Stimulated activated CD4-positive, alpha-beta T cell treated with anti-CD3 and anti-CD28 coated beads, Interleukin-15, amount 100 ng/mL, for 24 hours (primary cell): ENCODE data around the gene SIN3A.
A peak's percentile ranks its signal among the peaks of the same experiment; 100 is the strongest.
"Not testable (repeated sequence)": the region's sequence is repeated elsewhere in the genome, so short reads cannot be mapped to it uniquely, and the experiment has no call there.

ENCODE experiments used
- DNase-seq: peaks from one replicate; pipeline ENCODE4 v3.0.0-alpha.2; 2020

Gene SIN3A

DNA sequence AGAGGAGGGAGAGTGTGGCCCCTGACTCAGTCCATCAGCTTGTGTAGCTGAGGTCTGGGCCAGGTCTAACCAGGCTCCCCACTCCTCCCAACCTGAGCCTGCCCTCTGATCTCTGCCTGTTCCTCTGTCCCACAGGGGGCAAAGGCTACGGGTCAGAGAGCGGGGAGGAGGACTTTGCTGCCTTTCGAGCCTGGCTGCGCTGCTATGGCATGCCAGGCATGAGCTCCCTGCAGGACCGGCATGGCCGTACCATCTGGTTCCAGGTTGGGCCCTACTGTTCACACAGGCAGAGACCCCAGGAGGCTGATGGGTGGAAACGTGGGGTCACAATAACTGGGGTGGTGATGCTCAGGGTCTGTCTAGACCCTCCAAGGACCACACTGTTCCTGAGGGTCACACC lies 97.9 kb downstream of the SIN3A start:
- no peak for DNase-seq

DNA sequence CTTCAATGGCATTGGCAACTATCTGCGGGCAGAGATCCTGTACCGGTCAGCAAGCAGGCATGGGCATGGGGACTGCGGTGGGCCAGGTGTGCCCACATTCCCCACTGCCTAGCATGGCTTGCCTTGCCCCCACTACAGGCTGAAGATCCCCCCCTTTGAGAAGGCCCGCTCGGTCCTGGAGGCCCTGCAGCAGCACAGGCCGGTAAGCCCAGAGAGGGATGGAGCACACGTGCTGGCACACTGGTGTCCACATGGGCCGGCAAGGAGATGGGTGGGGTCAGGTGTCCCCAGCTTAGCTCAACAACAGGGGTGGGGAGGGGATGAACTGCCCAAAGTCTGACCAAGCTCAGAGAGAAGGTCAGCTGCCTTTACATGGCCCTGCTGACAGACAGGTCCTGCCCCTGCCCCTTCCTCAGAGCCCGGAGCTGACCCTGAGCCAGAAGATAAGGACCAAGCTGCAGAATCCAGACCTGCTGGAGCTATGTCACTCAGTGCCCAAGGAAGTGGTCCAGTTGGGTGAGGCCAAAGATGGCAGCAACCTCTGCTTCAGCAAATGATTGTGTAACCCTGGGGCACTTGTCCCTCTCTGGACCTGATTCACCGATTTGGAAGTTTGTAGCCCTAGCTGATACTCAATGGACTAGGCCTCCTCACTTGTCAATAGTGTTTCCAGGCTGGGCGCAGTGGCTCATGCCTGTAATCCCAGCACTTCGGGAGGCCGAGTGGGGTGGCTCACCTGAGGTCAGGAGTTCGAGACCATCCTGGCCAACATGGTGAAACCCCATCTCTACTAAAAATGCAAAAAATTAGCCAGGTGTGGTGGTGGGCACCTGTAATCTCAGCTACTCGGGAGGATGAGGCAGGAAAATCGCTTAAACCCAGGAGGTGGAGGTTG lies 99.1 kb downstream of the SIN3A start:
- no peak for DNase-seq

DNA sequence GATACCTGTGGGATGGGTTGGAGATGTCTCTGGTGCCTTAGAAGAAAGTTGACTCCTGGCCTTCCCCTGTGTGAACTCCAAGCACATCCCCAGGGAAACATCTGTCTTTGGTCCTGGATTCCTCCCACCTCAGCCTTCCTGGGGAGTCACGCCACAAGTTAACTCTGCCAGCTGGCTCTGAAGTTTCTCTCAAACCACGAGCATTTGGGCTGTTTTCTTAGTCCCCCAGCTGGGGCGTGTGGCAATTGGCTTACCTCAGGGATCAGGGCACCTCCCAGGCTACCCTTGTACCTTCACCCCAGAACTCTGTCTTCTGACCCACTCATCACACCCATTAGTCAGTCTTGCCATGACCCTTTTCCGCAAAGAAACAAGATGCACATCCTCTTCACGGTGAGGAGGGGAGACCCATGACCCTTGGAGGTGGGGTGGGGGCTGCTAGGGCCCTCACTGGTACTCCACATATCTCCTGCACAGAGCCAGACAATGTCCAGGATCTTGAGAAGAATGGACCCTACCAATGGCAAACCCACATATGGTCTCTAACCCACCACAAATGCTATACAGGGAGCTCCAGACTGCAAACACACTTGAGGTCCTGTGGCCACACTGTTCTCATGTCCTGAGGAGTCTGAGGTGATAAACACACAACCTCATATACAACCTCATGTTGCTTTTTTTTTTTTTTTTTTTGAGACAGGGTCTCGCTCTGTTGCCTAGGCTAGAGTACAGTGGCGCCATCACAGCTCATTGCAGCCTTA lies 100.7 kb downstream of the SIN3A start:
- DNase-seq: peak; percentile 21

DNA sequence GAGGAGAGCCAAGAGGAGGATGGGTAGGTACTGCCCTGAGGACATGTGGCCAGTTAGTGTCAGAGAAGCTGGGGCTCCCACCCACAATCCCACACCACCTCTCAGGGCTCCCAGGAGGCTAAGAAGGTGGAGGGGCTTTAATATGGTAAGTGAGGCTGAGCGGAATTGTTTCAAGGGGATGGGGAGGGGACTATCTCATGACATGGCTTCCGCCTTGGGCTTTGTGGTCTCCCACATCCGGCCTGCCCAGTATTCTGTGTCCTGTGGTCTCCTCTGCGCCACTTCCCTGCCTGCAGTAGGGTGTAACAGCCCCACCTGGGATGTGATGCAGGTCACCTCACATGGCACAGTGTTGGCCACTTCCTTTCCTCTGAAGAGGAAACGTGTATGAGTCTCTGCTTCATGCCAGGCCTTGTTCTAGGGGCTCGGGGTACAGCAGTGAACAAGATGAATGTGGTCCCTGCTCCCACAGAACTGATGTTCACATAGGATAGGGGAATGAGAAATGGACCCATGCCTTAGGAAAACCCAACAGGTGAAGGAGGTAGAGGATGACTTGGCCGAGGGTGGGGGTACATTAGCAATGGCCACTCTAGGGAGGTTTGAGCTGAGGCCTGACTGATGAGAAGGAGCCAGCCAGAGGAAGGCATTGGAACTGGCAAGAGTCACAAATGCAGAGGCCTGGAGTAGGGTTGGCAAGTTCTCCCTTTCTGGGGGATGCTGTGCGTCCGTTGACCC lies 101.5 kb downstream of the SIN3A start:
- DNase-seq: peak; percentile 80

DNA sequence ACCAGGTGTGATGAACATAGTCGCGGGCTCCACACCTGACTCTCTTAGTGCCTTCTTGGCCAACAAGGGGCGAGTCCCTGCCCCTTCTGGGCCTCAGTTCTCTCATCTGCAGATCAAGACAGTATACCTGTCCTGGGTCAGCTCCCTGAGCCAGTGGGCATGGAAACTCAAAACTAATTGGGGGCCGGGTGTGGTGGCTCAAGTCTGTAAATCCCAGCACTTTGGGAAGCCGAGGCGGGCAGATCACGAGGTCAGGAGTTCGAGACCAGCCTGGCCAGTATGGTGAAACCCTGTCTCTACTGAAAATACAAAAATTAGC lies 102.2 kb downstream of the SIN3A start:
- not testable (repeated sequence) for DNase-seq

DNA sequence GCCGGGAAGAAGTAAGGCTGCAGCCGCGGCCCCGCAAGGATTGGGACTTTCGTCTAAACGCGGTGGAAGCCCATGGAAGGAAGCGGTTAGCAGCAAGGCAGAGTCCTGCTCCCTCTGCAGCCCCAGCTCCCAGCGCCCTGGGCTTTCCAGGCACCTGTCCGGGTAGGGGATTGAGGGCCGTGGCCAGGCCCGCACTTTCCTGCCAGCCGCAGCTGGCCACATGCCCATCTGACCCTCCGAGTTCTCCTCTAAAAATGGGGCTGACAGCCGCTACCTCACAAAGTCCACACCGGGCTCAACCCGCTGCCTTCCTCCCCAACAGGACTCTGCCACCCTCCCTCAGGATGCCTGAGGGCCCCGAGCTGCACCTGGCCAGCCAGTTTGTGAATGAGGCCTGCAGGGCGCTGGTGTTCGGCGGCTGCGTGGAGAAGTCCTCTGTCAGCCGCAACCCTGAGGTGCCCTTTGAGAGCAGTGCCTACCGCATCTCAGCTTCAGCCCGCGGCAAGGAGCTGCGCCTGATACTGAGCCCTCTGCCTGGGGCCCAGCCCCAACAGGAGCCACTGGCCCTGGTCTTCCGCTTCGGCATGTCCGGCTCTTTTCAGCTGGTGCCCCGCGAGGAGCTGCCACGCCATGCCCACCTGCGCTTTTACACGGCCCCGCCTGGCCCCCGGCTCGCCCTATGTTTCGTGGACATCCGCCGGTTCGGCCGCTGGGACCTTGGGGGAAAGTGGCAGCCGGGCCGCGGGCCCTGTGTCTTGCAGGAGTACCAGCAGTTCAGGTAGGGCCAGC lies 102.7 kb downstream of the SIN3A start:
- DNase-seq: no peak

DNA sequence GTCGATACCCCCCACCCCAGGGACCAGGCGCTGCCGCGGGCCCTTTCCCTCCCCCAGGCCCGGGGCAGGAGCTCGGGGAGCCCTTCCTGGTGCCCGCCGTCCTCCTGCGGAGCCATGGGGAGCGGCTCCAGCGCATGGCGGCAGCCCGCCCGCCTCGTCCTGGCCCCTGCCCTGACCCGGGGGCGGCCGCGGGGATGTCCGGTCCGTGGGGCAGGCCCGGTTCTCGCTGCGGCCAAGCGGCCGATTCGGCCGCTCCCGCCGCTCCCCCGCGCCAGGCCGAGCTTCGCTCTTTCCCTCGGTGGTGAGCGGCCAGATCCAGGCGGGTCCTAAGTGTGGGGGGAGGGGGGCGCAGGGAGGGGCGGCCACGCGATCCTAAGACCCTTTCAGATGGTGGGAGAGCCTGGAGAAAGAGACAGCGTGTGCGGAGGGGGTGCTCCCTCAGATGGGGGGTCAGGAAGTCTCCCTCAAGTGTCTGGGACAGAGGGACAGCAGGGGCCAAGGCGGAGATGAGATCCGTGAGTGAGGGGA lies 103.4 kb downstream of the SIN3A start:
- DNase-seq: no peak

DNA sequence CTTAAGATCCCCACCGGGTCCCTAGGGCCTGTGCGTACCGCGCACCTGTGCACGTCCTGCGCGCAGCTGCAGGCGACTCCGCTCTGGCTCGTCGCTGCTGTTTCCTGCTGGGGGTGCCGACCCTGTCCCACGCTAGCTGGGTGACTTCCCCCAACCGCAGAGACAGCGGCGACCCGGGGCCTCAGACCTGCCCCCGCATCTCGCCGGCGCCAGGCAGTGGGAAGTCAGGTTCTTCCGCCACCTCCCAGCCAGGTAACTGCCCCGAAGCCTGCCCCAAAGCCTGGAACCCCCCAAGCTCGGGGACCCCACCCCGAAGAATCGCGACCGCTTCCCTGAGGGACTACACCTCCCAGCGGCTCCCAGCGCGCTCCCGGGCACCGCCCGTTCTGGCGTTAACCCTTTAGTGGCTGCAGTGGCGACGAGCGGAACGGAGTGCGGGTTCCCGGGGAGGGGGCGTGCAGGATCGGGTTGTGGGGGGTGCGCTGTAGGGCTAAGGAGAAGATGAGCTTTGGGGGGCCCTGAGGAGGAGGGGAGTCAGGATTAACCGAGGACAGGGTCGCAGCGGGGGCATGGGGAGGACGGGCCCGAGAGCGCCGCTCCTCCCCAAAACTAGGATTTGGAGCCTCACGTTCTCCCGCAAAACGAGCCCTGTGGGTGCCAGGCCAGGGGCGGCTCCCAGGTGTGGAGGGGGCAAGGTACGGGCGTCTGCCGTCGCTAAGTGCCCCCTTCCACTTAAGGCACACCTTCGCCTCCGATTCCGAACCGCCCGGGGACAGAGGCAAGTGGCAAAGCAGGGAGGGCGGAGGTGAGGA lies 104.1 kb downstream of the SIN3A start:
- peak; percentile 61 for DNase-seq

DNA sequence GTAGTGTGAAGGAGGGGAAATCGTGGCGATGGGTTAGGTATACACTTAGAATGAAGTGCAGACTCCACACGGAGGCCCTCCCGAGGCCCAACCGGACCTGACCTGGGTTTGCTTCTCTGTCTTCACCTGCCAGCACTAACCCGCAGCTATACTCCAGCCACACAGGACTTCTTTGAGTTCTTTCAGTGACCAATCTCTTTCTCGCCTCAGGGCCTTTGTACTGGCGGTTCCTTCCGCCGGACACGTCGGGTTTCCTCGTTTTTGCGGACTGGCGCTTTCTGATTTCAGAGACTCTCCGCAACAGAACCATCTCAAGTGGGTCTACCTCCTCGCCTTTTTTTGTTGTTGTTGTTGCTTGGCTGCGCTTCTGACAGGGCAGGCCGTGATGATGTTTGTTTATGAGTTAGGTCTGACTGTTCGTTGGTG lies 104.7 kb downstream of the SIN3A start, which contains the start of gene NEIL1:
NEIL1 (plus strand) TSS at position 244 of the 426 bp plus-strand sequence. CDS start 1,867 bp downstream, outside the sequence.
- DNase-seq: no peak

DNA sequence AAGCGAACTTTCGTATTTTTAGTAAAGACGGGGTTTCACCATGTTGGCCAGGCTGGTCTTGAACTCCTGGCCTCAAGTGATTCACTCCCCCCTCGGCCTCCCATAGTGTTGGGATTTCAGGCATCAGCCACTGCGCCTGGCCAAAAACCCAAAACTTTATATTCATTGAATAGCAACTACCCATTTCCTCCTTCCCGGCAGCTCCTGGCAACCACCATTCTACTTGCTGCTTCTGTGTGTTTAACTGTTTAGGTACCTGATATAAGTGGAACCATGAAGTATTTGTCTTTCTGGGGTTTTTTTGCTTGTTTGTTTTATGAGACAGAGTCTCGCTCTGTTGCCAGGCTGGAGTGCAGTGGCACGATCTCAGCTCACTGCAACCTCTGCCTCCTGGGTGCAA lies 107.5 kb downstream of the SIN3A start:
- not testable (repeated sequence) for DNase-seq

DNA sequence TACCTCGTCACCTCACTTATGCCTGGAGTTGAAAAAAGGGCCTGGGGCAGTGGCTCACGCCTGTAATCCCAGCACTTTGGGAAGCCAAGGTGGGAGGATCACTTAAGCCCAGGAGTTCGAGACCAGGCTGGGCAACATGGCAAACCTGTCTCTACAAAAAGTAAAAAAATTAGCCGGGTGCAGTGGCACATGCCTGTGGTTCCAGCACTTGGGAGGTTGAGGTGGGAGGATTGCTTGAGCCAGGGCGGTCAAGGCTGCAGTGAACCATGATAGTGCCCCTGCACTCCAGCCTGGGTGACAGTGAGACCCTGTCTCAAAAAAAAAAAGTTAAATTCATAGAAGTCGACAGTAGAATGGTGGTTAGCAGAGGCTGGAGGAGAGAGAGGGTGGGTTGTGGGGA lies 109.3 kb downstream of the SIN3A start:
- DNase-seq: no peak

DNA sequence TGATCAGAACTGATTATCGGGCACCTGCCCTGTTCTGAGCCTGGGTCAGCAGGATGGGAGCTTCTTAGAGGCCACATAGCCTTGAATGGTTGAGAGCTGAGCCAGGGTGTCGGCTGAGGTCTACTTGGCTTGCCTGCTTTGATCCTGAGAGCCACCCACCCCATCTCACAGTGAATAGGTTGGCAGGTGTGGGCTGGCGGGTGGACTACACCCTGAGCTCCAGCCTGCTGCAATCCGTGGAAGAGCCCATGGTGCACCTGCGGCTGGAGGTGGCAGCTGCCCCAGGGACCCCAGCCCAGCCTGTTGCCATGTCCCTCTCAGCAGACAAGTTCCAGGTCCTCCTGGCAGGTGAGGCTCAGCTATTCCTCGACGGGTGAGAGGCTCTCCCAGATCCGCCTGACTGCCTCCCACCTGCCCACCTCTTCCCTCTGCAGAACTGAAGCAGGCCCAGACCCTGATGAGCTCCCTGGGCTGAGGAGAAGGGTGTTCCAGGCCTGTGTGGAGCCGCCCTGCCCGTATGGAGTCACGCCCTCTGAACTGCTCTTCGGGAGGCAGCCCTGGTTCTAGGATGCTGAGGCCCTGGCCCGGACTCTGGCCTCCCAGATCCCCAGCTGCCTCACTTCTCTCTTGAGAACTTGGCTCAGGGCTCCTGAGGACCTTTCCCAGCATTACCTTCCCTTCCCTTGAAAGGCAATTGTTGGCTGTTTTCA lies 111.8 kb downstream of the SIN3A start:
- DNase-seq: no peak

DNA sequence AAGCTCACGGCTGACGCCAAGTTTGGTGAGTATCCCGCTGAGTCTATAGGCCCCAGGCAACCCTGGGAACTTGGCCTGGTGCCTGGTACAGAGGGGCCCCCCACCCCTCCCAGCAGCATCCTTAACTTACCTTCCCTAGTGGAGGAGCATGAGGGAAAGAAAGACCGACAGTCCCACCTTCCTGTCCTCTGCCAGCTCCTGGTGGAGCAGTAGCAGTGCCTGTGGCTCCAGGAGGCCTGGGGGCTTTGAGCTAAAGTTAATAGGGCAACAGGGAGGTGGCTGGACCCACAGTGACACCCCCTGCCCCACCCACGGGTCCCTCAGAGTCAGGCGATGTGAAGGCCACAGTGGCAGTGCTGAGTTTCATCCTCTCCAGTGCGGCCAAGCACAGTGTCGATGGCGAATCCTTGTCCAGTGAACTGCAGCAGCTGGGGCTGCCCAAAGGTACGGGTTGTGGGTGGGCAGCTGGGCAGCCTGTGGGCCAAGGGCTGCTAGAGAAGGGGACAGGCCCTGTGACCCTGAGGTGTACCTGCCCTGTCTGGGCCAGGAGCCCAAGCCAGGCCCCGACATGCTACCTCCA lies 112.7 kb downstream of the SIN3A start:
- DNase-seq: no peak

DNA sequence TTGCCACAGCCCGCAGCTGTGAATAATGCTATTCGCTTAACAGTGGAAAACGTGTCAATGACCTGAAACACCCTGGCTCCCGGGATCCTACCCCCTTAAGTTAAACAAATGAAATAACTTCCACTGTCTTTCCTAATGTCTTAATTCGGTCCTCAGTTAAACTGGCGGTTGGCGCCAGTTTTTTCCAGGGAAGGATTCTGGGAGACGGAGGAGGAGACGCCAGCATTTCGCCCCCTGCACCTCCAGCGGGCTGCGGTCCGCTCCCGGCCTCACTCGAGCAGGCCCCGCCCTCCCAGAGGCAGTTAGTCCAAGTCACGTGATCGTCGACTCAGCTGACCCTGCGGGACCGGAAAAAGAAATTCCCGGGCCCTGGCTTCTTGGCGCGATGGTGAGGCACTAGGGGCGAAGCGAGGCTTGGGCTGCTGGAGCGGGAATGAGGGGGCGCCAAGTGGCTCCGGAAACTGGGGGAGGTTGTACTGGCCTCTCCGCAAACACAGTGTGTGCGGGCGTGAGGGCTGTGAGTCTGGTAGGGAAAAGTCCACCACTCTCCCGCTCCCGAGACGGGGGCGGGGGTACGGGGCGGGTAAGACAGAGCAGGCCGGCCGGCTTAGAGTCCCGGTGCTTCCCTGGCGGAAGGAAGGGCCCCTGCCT lies 115.7 kb downstream of the SIN3A start, which contains the start of gene COMMD4:
COMMD4 (plus strand) TSS at position 359 of the 651 bp plus-strand sequence; CDS start at position 386, 27 bp downstream.
- peak; percentile 93 for DNase-seq

DNA sequence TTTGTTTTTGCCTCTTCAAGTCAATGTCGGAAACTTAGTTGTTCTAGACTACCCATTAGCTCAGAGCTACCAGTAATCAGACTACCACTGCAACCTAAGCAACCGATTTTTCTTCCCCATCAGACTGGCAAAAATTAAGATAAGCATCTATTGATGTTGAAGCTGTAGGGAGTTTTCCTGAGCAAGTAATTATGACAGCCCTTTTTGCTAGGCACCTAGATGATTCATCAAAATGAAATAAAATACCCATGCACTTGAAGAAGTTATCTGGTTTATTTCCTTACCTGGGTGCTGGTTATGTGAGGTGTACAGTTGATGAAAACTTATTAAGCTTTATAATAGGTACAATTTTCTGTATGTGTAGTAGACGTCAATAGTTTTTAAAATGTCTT lies 116.2 kb downstream of the SIN3A start:
- no peak for DNase-seq

DNA sequence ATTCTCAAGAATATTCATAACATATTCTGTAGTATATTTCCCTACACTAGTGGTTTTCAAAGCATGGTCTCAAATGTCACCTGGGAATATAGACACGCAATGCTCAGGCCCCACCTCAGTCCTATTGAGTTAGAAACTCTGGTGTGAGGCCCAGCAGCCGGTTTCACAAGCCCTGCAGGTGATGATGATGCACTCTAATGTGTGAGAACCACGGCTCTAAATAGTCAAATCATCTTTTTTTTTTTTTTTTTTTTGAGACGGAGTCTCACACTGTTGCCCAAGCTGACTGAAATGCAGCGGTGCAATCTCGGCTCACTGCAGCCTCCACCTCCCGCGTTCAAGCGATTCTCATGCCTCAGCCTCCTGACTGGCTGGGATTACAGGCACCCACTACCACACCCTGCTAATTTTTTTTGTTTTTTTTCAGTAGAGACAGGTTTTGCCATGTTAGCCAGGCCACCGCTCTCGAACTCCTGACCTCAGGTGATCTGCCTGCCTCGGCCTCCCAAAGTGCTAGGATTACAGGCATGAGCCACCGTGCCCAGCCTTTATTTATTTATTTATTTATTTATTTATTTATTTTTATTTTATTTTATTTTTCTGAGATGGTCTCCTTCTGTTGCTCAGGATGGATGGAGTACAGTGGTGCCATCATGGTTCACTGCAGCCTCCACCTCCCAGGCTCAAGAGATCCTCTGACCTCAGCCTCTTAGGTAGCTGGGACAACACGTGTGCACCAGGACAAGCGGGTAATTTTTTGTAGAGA lies 117.7 kb downstream of the SIN3A start:
- not testable (repeated sequence) for DNase-seq

DNA sequence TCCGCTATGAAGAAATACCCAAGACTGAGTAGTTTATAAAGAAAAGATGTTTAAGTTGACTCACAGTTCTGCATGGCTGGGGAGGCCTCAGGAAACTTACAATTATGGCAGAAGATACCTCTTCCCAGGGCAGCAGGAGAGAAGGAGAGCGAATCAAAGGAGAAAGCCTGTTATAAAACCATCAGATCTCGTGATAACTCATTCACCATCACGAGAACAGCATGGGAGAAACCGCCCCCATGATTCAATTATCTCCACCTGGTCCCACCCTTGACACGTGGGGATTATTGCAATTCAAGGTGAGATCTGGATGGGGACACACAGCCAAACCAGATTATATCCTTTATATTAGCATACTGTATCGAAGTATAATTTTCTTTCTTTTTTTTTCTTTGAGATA lies 119.4 kb downstream of the SIN3A start:
- not testable (repeated sequence) for DNase-seq

DNA sequence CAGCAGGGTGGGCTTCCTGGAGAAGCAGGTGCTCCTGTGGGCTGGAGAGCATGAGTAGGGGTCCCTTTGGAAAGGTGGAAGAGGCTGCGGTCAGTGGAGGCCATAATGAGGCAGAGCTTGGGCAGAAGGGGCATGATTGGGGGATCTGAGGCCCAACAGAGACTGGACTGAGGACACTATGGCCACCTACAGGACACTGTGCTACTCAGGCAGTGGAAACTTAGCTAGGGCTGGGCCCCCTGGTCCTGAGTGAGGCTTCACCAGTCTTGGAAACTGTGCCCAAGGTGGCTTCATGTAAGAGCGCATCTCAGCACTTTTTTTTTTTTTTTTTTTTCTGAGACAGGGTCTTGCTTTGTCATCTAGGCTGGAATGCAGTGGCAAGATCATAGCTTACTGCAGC lies 121.9 kb downstream of the SIN3A start:
- DNase-seq: no peak
